Superior temporal gyrus (tissue), 1 donor: ENCODE measurements around the gene CAMK4.

Experiments used
- DNase-seq: peaks from one replicate; pipeline ENCODE4 v3.0.0-alpha.2; 2016; ENCODE audit errors: extremely low spot score

The CAMK4 gene

DNA sequence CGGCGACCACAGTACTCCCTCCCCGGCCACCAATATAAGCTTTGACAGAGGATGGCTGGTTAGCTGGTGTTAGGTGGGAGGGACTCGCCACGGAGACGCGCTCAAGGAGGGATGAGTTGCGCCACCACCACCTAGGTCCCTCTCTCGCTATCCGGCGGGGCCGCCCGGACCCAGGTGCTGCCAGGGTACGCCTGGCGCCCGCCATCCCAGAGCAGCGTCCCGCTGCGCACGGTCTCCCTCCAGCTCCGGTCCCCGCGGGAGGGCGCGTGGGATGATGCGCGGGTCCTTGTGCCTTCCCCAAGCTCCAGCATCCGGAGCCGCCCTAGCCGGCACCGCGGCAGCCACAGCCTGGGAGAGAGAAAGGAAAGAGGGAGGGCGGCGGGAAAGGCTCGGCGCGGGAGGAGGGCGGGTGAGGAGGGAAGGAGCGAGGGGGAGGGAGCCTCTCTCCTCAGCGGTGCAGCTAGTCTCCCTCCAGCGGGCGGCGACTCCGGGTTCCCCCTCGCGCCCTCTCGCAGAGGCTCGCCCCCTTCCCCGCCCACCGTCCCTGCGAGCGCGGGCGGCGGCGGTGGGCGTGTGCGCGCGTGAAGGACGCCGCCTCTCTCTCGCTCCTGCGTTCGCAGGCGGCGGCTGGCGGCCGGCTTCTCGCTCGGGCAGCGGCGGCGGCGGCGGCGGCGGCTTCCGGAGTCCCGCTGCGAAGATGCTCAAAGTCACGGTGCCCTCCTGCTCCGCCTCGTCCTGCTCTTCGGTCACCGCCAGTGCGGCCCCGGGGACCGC, at the start of gene CAMK4:
Gene CAMK4, plus strand, starts transcription at position 598 of the 774 bp plus-strand sequence. Its CDS starts 100 bp downstream, at position 698.
- no peak for DNase-seq

DNA sequence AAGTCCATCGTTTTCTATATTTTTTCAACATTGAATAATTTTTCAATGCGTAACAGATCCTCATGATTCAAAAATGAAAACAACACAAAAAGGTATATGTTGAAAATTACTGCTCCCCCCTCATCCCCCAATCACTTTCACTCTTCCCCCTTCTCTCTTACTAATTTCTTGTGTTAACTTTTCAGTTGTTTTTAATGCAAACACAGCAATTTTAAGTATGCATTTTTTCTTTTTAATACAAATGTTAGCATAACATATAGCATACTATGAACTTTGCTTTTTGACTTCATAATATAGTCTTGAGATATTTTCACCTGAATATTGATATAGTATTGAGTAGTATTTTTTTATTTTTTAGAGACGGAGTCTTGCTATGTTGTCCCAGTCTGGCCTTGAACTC, 41.1 kb upstream of the CAMK4 start:
- DNase-seq = no peak

DNA sequence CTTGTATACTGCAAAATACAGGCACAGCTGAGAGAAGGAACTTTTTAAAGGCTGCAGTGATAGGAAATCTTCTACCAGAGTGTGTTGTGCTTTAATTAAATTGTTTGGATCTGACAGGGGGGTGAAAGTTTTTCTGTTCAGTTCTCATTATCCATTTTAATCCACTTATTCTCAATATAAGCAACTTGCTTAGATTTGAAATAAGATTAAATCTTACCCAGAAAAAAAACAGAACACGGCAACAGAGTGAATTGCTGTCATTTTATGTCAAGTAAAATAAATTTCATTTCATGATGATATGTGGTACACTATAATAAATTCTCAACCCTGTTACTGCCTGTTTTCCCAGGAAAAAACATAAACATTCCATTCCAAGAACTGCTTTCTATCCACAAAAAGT, 37.1 kb upstream of the CAMK4 start:
- DNase-seq = no peak

DNA sequence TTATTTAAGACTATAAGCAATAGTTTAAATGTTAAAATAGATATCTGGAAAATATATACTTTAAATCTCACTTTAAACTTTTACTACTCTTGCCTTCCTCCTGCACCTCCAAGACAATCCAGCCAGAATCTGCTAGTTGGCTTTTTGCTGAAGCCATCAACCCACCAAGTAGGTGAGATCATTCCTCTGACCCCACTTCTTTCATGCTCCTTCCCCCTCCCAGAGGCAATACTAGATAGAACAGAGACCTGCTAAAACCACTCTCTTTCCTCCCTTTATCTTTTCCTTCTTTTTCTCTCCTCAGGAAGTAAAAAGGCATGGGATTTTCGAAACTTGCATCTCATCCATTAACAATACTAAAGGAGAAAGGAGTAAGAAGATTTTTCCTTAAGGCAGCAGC, 30.1 kb upstream of the CAMK4 start:
- DNase-seq = no peak

DNA sequence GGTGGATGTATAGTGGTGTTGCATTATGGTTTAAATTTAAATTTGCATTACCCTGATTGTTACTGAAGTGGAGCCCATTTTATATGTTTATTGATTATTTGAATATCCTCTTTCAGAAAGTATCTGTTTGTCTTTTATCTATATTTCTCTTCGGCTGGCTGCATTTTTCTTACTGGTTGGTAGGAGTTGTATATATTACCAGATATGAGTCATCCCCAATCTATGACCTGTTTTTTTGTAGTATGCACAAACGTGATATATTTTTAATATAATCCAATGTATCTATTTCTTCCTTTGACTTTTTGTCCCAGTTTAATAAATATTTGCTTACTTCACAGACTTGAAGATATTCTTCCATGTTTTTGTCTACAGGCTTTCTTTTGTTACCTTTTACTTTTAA, 29.3 kb upstream of the CAMK4 start:
- no peak for DNase-seq

DNA sequence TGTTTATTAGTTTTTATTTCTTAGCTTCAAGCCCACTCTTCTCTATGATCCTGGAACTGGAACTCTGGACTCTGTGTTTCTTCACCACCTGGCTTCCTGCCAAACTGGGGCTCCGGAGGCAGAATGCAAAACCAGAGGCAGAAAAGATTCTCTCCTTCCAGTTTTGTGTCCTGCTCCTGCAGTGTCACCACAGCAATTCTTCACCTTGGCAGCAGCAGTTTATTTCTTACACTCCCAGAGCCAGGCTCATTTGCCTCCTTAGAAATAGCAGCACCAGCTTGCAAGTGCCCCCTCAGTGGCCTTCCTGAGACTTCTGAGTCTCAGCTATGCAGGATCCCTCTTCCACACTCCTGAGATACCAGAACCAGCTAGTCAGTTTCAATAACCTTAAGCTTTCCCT, 26.7 kb upstream of the CAMK4 start:
- no peak for DNase-seq

DNA sequence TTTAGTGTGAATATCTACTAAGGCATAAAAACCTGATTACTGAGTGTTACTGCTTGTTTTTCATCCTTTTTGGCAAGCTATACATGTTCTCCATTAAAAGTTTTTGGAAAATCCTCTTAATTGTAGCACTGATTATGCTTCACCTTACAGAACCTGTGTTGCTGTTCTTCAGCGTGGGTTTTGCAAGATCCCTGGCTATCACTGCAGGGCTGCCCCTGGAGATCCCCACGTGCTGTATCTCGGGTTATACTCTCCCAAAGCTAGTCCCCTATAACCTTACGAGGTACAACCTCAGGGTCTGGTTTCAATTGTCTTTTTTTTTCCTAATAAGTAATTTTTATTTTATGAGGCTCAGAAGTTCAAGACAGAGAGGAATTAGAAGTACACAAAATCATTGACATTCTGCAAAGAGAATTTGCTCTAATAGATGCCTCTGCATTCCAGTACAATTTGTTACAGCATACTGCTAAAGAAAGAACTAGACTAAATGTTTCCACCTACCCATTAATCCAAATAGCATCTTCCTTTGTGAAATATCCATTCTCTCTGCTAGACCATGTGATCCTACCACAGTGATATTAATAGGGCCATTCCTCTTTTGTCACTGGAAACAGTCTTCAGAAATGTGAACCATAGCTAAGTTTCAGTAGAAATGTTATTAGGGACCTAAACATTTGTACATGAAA, 25.8 kb upstream of the CAMK4 start:
- no peak for DNase-seq

DNA sequence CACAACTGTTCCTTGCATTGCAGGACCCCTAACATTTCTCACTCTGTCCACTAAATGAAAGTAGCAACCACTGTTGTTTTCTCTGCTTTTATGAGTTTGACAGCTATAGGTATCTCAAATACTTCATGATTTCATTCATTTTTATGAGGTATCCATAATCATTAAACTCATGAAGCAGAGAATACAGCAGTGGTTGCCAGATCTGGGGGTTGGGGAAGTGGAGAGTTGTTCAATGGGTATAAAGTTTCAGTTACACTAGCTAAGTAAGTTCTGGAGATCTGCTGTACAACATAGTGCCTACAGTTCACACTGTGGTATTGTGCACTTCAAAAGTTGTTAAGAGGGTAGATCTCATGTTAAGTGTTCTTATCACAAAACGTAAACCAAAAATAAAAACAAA, 23.4 kb upstream of the CAMK4 start:
- DNase-seq = no peak

DNA sequence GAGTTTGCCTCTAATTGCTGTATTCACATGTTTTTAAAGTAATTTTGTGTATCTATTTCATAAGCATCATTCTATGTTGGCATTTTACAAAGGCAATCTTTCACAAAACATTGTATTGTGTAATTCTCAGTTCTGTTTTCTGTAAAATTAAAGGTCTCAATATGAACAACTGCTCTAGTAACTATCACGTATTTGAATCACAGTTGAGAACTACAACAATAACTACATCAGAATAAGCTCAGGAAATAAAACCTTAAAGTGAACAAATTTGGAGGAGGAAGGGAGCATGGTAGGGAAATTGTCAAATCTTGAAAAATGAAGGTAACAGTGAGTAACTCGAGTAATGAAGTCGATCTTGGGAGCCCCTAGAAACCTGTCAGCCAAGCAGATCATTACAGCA, 22.5 kb upstream of the CAMK4 start:
- DNase-seq = no peak

DNA sequence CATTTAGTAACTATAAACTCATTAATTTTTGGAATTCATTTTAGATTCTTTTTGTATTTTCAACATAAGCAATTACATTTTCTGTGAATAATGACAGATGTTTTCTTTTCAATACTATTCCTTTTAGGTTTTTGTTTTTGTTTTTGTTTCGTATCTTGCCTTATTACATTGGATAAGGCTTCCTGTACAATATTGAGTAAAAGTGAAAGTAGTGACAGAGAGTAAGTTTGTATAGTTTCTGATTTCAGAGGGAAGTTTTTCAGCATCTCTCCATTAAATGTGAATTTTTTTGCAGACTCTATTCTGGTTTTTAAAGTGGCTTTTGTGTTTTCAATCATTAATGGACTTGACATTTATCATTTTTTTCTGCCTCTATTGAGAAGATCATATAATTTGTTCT, 12.8 kb upstream of the CAMK4 start:
- DNase-seq = no peak

DNA sequence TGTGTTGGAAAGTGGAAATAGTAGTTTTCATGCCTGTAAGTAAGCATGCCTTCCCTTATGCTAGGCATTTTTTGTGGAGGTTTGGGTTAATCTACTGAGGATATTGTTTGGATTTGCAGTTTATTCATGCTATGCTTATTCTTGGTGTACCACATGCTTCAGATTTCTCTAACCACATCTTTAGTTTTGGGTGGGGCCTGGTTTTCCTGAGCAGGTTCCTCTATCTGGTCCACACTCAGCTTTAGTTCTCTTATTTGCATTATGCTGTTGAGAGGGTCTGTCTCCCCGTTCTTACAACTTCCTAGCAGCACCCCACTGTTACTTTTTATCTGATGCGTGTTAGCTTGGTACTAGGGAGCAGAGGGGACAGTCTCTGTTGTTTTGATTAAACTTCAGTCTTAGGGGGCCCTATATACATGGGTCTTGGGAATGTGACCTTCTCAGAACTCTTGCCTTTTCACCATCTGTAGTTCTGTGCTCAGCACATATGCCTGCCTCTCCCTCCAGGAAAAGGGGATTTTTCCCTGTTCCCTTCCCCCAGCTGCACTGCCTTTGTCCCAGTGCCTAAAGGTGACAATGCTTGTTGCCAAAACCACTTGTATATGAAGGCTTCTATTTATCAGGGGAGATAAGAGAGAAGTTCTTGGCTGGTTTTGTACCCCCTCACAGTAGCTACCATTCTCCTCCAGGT, 10.0 kb upstream of the CAMK4 start:
- DNase-seq = no peak

DNA sequence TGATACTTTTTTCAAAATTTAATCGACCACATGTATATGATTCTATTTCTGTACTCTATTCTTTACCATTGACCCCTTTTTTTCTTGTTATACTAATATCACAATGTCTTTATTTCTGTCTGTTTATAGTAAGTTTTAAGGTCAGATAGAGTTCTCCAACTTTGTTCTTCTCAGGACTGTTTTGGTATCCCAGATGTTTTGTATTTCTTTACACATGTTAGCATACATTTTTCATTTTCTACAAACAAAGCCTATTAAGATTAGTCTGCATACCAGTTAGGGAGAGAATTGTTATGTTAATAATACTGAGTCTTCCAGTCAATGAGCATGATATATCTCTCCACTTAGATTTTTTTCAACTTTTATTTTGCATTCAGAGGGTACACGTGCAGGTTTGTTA, 8.2 kb upstream of the CAMK4 start:
- no peak for DNase-seq

DNA sequence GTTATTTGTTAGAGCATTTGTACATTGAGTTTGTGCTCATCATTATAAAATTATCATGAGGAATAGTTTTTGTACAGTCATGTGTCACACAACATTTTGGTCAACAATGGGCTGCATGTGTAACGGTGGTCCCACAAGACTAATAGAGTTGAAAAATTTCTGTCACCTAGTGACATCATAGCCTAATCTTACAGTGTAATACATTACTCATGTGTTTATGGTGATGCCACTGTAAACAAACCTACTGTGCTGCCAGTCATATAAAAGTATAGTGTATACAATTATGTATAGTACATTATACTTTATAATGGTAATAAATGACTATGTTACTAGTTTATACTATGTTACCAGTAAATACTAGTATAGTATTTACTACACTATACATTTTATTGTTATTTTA, 3.0 kb upstream of the CAMK4 start:
- DNase-seq = no peak

DNA sequence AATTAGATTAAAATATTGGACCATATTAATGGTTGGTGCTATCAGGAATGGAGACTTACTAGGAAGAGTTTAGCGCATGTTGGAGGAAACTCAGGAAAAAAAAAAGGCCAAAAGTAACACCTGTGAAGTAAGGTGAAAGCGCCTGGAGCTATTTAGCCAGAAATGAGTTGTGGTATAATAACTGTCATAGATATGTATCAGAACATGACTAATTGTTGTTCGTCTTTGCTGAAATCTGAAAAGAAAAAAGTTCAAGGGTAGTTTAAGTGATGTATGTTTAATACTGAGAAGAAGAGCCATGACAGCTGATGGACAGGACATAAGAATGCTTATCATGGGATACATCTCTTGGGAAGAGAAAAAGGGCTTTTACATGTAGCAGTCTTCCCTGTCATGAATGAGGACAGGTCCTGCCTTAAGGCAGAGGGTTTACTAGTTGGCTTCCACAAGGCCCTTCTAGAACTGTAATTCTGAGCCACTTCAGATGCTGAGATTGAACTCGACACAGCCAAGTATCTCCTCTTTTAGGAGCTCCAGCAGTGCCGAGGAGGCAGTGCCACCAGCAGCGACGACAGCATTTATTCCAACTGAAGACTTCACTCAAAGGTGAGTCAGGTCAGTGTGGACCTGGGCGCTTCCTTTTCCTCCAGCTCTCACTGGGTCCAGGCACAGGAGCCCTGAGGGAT, 940 bp upstream of the CAMK4 start:
- no peak for DNase-seq

DNA sequence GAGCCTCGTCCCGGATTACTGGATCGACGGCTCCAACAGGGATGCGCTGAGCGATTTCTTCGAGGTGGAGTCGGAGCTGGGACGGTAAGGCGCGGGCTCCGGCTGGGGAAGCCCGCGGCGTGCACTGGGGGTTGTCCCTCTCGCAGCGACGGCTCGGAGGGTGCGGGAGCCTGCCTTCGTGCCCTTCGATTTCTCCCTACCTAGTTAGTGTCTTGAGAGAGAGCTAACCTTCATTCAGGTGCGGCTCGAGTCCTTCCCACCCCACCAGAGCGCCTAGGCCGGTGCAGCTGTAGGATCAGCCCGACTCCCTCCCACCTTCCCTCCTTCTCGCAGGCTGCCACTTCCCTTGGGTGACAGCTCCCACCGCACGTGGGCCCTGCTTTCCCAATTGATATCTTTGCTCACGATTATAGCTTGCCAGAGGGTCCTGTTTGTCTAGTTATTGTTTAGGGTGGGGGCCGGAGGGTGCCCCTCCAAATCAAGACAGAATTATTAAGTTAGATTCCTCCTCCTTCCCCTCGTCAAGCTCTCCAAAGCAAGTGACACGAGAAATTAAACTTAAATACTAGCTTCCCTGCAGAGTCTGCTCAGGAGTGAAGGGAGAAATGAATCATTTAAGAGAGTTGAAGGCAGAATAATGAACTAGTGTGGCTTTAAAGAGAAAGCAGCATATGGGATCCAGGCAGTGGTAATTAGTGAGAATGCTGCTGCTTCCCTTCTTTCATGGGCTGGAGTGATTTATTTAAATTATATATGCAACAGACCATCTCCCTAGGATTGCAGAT, 569 bp downstream of the CAMK4 start:
- DNase-seq = no peak

DNA sequence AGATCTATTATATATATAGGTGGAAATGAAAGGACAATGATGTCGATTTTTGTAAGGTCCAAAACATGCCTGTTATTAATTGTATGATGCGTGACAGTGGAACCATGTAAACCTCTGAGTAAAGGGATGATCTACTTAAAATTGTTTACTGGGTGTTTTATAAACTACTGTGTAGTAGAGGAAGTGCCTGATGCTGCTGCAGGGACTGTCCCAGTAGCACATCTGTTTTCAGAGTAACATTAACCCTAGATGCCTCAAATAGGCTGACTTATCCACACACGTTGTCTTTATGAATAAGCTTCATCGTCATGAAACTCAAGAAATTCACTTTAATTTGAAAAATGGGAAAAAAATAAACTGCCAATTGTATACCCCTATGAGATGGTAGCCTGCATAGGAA, 1.7 kb downstream of the CAMK4 start:
- no peak for DNase-seq

DNA sequence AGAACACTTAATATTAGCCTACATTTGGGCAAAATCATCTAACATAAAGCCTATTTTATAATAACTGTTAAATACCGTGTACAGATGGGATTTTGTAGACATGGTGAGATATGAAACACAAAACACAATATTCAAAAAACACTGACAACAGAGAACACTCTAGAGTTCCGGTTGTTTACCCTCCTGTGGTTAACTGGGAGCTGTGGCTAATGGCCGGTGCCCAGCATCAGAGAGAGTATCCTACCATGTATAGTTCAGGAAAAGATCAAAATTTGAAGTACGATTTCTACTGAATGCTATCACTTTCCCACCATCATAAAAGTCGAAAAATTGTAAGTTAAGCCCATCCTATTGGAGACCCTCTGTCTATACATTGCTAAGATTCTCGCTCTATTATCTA, 2.4 kb downstream of the CAMK4 start:
- DNase-seq = no peak

DNA sequence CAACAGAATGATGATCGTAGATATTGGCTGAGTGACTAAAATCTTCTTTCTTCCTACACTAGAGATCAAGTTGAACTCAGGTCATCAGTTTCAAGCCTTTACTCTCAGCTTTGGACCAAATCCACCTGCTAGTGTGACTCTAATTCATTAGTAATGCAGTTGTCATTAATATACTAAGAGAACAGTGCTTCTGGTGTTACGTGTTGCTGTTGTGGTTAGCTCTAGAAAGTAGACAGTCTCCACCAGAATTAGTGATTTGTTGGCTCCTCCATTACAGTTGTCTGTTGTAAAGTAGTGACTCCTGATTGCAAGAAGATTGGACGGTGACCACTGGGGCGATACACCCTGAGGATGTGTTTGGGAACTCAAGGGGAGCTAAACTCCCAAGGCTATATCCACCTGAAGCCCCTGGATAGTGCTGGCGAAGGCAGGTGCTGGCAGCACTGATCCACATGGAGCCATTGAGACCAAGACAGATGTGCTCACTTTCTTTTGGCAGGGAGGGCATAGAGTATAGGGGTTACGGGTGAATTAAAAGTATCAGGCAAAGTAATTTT, 3.1 kb downstream of the CAMK4 start:
- no peak for DNase-seq

DNA sequence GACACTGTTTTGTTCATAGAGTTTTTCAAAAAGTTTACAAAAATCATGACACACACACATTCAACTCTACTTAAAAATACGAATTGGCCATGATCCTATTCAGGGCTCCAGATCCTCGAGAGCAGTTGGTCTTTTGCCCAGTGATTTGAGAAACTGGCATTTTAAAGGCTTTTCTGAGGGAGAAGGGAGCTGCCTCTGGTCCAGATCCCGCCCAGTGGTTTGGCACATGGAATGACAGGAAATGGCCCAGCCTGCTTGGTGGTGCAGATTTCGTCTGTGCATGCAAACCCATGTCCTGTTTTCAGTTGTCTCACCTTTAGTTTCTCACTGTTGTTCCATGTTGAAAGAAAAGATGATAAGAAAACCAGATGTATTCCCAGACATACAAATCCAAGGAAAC, 3.6 kb downstream of the CAMK4 start:
- no peak for DNase-seq

DNA sequence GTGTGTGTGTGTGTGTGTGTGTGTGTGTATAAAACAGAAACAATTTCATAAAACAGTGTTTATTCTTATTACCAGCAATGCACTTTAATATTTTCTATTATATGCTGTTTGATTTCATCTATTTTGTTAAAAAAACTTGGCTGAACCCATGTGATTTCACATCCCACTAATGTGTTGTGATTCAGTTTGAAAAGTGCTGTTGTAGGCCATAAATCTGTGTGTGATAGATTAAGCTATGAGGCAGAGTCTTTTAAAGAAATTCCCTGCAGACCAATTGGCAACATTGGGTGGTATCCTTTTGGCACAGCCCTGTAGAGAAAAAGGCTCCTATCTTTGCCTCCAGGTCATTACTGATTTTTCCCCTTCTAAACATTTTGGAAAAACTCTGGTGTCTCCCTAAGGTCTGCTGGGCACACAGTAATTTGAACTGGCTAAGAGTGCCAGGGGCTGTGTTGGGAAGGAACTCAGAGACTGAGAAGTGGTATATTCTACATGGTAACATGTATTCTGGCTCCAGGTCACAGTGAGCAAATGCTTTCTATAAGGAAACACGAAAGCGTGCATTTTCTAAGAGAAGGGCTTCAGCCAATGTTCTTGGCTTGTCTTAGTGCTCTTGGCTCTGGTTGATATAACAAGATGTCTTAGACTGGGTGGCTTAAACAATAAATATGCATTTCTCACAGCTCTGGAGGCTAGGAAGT, 4.5 kb downstream of the CAMK4 start:
- DNase-seq = no peak
